IPS DF 6.9 (cell line): Measurements from ENCODE around the gene ADAM33.

Source experiments
- DNase-seq: peaks from one replicate; pipeline ENCODE4 v3.0.0-alpha.2; 2013; ENCODE audit warnings: low read depth, low spot score
- H3K27ac ChIP-seq: one replicate; pipeline ENCODE4 v1.5.1; 2013; ENCODE audit warnings: low read length, control low read depth
- H3K27me3 ChIP-seq: 2 replicates; pipeline ENCODE4 v1.6.1; 2013; ENCODE audit warnings: mild to moderate bottlenecking, low read length; ENCODE audit not compliant: control insufficient read depth, insufficient read depth
- H3K36me3 ChIP-seq: 2 replicates; pipeline ENCODE4 v1.6.1; 2013; ENCODE audit warnings: low read length; ENCODE audit not compliant: control insufficient read depth, insufficient read depth
- H3K4me1 ChIP-seq: 2 replicates; pipeline ENCODE4 v1.6.1; 2013; ENCODE audit warnings: low read length; ENCODE audit not compliant: control insufficient read depth, insufficient read depth
- H3K4me3 ChIP-seq: 2 replicates; pipeline ENCODE4 v1.5.1; 2013; ENCODE audit warnings: mild to moderate bottlenecking, low read length
- H3K9me3 ChIP-seq: 2 replicates; pipeline ENCODE4 v1.6.1; 2013; ENCODE audit warnings: low read length, inconsistent platforms; ENCODE audit not compliant: control insufficient read depth, insufficient read depth
- WGBS: extraction: QIAGEN DNeasy Blood & Tissue Kit; methylation state at CpG from one replicate; pipeline ENCODE4 v1.1.7; 2013; ENCODE audit warnings: mixed read lengths, missing lambda C conversion rate; ENCODE audit not compliant: insufficient read length, insufficient coverage; 5-methylcytosine and 5-hydroxymethylcytosine counted together

Gene ADAM33

GRCh38 chr20:3646067-3646440, 35.8 kb downstream of the ADAM33 start:
- 0 out of 2 replicates have a peak, but pooled peaks cover 3% of the 10 kb centered on the region for H3K36me3 ChIP-seq
- H3K4me1 ChIP-seq, result no peaks in the 10 kb centered on the region; the same call in 1 of the 2 replicates
- H3K27ac ChIP-seq, result no peak overlapping the region
- H3K27me3 ChIP-seq, result no peaks in the 10 kb centered on the region
- no peak overlapping the region for H3K4me3 ChIP-seq
- no peak for DNase-seq
- H3K9me3 ChIP-seq, result no peaks in the 10 kb centered on the region
- no CpG with 5 or more reads among the region's 5 CpGs for WGBS

- Histone ChIP-seq H3K27ac (no peak overlapping the region), H3K27me3 (no peaks in the 10 kb centered on the region), H3K4me3 (no peak overlapping the region), H3K9me3 (no peaks in the 10 kb centered on the region), H3K4me1 (no peaks in the 10 kb centered on the region; the same call in 1 of the 2 replicates), H3K36me3 (0 out of 2 replicates have a peak, but pooled peaks cover 3% of the 10 kb centered on the region)
- WGBS, result no CpG with 5 or more reads among the region's 20 CpGs
- DNase-seq, result no peak
Measured at GRCh38 chr20:3645309-3646066, 36.3 kb downstream of the ADAM33 start.

DNA sequence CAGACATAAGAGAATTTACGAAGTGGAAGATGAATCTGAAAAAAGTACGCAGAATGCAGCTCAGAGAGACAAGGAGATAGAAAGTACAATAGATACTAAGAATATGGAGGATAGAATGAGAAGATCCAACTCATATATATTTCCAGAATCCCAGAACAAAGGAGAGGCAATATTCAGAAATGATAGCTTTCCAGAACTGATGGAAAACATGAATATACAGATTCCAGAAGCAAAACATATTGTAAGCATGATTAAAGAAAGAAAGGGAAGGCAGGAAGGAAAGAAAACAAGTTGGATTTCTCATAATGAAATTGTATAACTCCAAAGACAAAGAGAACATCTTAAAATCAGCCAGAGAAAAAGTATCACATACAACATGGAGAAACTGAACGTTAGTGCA, 41.6 kb downstream of the ADAM33 start:
- Histone ChIP-seq H3K27me3 (no peaks in the 10 kb centered on the region), H3K4me1 (no peaks in the 10 kb centered on the region; the same call in 1 of the 2 replicates), H3K27ac (no peak overlapping the region), H3K36me3 (0 out of 2 replicates have a peak, but pooled peaks cover 2% of the 10 kb centered on the region), H3K4me3 (no peak overlapping the region), H3K9me3 (no peaks in the 10 kb centered on the region)
- no CpG with 5 or more reads among the region's 3 CpGs for WGBS
- no peak for DNase-seq

- no peaks in the 10 kb centered on the region for H3K9me3 ChIP-seq
- no CpG with 5 or more reads among the region's 1 CpG for WGBS
- H3K4me1 ChIP-seq, result no peaks in the 10 kb centered on the region
- no peaks in the 10 kb centered on the region for H3K27me3 ChIP-seq
- no peak for DNase-seq
- H3K27ac ChIP-seq, result no peak overlapping the region
- H3K36me3 ChIP-seq, result no peaks in the 10 kb centered on the region
- H3K4me3 ChIP-seq, result no peak overlapping the region
Measured at GRCh38 chr20:3635346-3635745, 46.5 kb downstream of the ADAM33 start.

GRCh38 chr20:3633913-3634478, 47.8 kb downstream of the ADAM33 start:
- WGBS, result no CpG with 5 or more reads among the region's 6 CpGs
- no peak for DNase-seq
- H3K4me1 ChIP-seq, result peaks cover 2% of the 10 kb centered on the region; the same call in 1 of the 2 replicates
- H3K4me3 ChIP-seq, result no peak overlapping the region
- H3K36me3 ChIP-seq, result no peaks in the 10 kb centered on the region
- H3K27ac ChIP-seq, result no peak overlapping the region
- no peaks in the 10 kb centered on the region for H3K27me3 ChIP-seq
- H3K9me3 ChIP-seq, result no peaks in the 10 kb centered on the region

DNA sequence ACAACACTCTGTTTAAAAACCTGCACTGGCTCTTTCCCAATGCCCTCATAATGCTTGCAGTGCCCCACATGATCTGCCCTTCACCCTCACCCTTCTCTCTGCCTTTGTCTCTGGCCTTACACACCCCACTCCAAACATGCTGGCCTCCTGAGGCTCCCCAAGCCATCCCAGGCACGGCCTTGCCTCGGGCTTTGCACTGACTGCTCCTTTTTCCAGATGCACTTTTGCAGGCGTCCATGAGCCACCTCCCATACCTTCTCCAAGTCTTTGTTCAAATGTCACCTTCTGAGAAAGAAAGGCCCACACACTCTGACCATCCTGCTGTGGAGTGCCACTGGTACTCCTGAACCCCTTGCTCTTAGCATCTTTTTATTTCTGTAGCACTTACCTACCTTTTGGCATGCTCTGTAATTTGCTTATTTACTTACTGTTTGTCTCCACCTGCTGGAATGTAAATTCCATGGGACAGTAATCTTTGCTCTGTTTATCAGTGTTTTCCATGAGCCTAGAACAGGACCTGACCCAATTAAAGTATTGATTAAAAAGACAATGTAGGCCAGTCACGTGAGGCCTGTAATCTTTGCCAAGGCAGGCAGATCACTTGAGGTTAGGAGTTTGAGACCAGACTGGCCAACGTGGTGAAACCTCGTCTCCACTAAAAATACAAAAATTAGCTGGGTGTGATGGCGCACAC, 49.4 kb downstream of the ADAM33 start:
- DNase-seq, result no peak
- no CpG with 5 or more reads among the region's 7 CpGs for WGBS
- H3K36me3 ChIP-seq, result no peaks in the 10 kb centered on the region
- H3K4me3 ChIP-seq, result no peak overlapping the region
- H3K4me1 ChIP-seq, result peaks cover 2% of the 10 kb centered on the region; the same call in 1 of the 2 replicates
- no peaks in the 10 kb centered on the region for H3K9me3 ChIP-seq
- no peaks in the 10 kb centered on the region for H3K27me3 ChIP-seq
- H3K27ac ChIP-seq, result no peak overlapping the region

DNA sequence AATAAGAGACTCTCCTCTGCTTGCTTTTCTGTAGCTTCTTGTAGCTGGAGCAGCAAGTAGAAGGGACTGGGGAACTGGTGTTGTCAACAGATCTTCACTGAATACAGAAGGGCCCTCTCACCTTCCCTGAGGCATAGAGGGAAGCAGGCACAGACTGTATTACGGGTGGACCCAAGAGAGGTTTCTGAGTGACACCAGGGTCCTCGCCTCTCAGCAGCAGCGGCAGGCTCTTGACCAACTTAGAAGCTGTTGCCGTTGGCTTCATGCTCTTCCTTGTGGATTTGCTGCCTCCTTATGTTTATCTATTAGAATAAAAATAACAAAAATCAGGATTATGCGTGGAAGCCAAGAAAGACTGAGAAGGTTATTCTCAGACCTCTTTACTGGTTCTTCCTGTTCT, 50.3 kb downstream of the ADAM33 start:
- Histone ChIP-seq H3K27me3 (no peaks in the 10 kb centered on the region), H3K9me3 (no peaks in the 10 kb centered on the region), H3K4me3 (no peak overlapping the region), H3K4me1 (peaks cover 2% of the 10 kb centered on the region; the same call in 1 of the 2 replicates), H3K27ac (no peak overlapping the region), H3K36me3 (no peaks in the 10 kb centered on the region)
- DNase-seq, result no peak
- no CpG with 5 or more reads among the region's 5 CpGs for WGBS

DNA sequence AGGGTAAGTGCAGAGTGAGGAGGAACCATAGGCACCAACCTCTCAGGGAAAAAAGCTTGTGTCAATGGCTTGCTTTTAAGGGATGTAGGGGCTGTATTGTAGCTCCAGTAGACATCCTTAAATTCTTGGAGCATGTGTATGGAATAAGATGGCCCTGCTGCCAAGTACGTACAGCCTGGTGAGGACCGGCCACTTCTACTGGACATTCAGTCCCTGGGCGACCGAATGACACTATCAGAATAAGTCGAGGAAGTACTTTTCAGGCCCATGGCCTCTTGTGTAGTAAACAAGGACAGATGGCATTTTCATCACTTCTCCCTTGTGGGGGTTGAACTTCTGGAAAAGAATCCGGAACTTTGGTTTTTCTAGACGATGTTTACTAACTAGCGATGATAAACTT, 51.4 kb downstream of the ADAM33 start:
- no peak overlapping the region for H3K4me3 ChIP-seq
- no peak overlapping the region for H3K27ac ChIP-seq
- no peaks in the 10 kb centered on the region for H3K9me3 ChIP-seq
- no peak for DNase-seq
- H3K27me3 ChIP-seq, result no peaks in the 10 kb centered on the region
- no CpG with 5 or more reads among the region's 8 CpGs for WGBS
- H3K4me1 ChIP-seq, result peaks cover 2% of the 10 kb centered on the region; the same call in 1 of the 2 replicates
- H3K36me3 ChIP-seq, result no peaks in the 10 kb centered on the region

- Histone ChIP-seq H3K36me3 (no peaks in the 10 kb centered on the region), H3K9me3 (no peaks in the 10 kb centered on the region), H3K27me3 (no peaks in the 10 kb centered on the region), H3K4me3 (no peak overlapping the region), H3K4me1 (peaks cover 2% of the 10 kb centered on the region; the same call in 1 of the 2 replicates), H3K27ac (no peak overlapping the region)
- no CpG with 5 or more reads among the region's 2 CpGs for WGBS
- no peak for DNase-seq
Measured at GRCh38 chr20:3629893-3630292, 51.9 kb downstream of the ADAM33 start.

GRCh38 chr20:3628502-3629314, 53.1 kb downstream of the ADAM33 start:
- H3K36me3 ChIP-seq, result no peaks in the 10 kb centered on the region
- H3K4me1 ChIP-seq, result peaks cover 2% of the 10 kb centered on the region; the same call in 1 of the 2 replicates
- DNase-seq, result no peak
- H3K27me3 ChIP-seq, result no peaks in the 10 kb centered on the region
- no peak overlapping the region for H3K4me3 ChIP-seq
- H3K9me3 ChIP-seq, result no peaks in the 10 kb centered on the region
- no peak overlapping the region for H3K27ac ChIP-seq
- WGBS, result no CpG with 5 or more reads among the region's 16 CpGs
